PFSK-1 (cell line): ENCODE measurements around the gene VSIG10L2.

Source experiments
- FOXP2 ChIP-seq: optimal IDR thresholded peaks from 2 replicates; pipeline ENCODE3; 2011; ENCODE audit warnings: borderline replicate concordance, control low read depth, inconsistent platforms; ENCODE audit not compliant: insufficient read depth; ENCODE audit errors: extremely low read length, extremely low read depth
- POLR2AphosphoS5 ChIP-seq: IDR thresholded peaks from 2 replicates; pipeline ENCODE4 v1.6.1; 2012; ENCODE audit warnings: low read depth, mild to moderate bottlenecking, control low read depth, low read length, moderate library complexity
- SIN3A ChIP-seq: IDR thresholded peaks from 2 replicates; pipeline ENCODE4 v1.6.1; 2012; ENCODE audit warnings: mild to moderate bottlenecking, low read length, moderate library complexity, borderline replicate concordance; ENCODE audit not compliant: insufficient read depth
- TAF1 ChIP-seq: IDR thresholded peaks from 2 replicates; pipeline ENCODE4 v1.6.1; 2012; ENCODE audit warnings: low read length, control low read depth, borderline replicate concordance; ENCODE audit not compliant: insufficient read depth
- TF ChIP-seq, protein P1 (sequence below), 2 experiments: IDR thresholded peaks; 2 replicates each; pipeline versions ENCODE4 v1.6.1 to v1.8.0; 2011 to 2012; ENCODE audit warnings: low read depth in 2 of 2, low read length in 2 of 2, control low read depth in 1 of 2, inconsistent platforms in 1 of 2, mild to moderate bottlenecking in 1 of 2, moderate library complexity in 1 of 2; ENCODE audit not compliant: insufficient read depth in 1 of 2

VSIG10L2 gene

DNA sequence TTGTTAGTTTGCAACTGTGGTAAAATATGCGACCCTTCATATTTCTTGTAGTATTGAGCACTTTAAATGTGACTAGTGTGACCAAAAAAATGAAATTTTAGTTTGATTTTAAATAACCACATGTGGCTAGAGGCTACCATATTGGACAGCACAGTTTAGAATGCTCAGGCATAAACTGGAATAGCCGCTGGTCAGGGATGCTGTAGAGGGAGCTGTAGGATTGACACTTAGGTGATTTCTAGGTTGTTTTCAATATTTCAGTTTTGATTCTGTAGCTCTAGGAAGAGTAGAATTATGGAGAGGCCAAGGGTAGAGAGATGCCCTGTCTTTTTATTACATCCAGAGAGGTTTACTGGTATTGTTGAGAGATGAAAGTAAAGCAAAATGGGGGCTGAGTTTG is 10.8 kb upstream of the VSIG10L2 start:
- TF ChIP-seq SIN3A = no peak

DNA sequence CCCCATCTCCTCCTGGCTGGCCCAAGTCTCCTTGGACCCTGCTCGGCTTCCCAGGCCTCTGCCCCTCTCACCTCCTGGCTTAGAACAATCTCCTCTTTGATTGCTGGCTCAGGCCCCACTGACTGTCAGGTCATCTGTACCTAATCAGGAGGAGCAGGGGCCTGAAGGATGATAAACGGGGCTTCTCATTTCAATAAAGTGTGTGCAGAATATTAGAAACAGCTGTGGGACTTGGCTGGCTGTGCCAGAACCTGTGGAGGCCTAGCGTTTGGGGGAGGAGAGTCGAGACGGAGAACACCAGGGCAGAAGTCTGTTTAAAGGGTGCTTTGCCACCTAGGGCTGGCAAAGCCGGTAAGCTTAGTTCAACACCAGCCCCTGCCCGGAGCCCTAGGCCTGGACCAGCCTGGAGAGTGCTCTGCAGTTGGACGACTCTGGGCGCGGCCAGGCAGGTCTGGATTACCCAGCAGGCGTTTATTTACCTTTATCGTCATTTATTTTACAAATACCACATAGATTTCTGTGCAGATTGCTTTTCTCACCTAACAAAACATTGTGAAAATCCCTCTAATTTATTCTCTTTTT is 10.1 kb upstream of the VSIG10L2 start:
- TF ChIP-seq, protein P1, sequence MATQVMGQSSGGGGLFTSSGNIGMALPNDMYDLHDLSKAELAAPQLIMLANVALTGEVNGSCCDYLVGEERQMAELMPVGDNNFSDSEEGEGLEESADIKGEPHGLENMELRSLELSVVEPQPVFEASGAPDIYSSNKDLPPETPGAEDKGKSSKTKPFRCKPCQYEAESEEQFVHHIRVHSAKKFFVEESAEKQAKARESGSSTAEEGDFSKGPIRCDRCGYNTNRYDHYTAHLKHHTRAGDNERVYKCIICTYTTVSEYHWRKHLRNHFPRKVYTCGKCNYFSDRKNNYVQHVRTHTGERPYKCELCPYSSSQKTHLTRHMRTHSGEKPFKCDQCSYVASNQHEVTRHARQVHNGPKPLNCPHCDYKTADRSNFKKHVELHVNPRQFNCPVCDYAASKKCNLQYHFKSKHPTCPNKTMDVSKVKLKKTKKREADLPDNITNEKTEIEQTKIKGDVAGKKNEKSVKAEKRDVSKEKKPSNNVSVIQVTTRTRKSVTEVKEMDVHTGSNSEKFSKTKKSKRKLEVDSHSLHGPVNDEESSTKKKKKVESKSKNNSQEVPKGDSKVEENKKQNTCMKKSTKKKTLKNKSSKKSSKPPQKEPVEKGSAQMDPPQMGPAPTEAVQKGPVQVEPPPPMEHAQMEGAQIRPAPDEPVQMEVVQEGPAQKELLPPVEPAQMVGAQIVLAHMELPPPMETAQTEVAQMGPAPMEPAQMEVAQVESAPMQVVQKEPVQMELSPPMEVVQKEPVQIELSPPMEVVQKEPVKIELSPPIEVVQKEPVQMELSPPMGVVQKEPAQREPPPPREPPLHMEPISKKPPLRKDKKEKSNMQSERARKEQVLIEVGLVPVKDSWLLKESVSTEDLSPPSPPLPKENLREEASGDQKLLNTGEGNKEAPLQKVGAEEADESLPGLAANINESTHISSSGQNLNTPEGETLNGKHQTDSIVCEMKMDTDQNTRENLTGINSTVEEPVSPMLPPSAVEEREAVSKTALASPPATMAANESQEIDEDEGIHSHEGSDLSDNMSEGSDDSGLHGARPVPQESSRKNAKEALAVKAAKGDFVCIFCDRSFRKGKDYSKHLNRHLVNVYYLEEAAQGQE (IDR thresholded peaks at IDR 0.05; ENCODE audit: insufficient read depth in 1 of 2, low read depth in 2 of 2, low read length in 2 of 2) = no peak
- TF ChIP-seq FOXP2 (no peak), POLR2AphosphoS5 (no peak), TAF1 (no peak), SIN3A (no peak)

DNA sequence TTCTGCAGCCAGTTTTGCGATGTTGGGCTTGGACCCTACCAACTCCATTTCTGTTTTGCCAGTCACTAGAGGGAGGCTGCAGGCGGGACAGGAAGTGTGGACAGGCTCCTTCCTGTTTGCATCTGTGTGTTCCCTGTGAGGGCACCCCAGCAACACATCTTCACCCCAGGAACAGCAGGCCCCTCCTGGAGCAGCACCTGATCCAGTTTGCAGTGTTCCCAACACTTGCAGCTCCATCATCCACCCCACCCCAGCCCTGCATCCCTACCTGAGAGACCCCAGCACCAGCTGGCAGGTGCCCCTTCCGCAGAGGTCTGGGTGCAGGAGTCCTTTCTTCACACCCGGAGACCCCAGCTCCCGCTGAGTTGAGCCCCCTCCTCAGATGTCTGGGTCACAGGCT is 7.4 kb upstream of the VSIG10L2 start:
- TF ChIP-seq FOXP2 = no peak
- TF ChIP-seq TAF1 = no peak
- no peak for TF ChIP-seq SIN3A
- TF ChIP-seq POLR2AphosphoS5 = no peak
- TF ChIP-seq, protein P1 (IDR thresholded peaks at IDR 0.05; ENCODE audit: insufficient read depth in 1 of 2, low read depth in 2 of 2, low read length in 2 of 2) = no peak

DNA sequence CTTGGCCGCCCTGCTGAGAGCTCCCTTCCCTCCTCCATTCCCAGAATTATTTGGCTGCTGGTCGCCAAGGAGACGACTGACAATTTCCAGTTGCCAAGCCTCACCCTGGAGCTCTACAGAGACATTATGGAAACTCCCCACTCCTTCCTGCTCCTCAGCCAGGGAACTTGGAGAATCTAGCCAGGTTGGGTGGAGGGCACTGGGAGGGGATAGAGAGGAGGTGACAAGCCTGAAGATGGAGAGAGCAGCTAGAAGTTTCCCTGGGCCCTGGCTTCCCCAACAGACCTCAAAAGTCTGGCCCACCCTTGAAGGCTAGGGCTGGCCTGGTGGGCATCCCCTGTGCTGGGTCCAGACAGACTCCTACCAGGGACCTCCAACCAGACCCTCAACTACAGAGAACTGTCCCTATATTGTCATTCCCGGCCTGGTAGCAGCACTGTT is 6.7 kb upstream of the VSIG10L2 start:
- no peak for TF ChIP-seq TAF1
- TF ChIP-seq POLR2AphosphoS5 = no peak
- TF ChIP-seq FOXP2 = no peak
- TF ChIP-seq SIN3A = no peak

DNA sequence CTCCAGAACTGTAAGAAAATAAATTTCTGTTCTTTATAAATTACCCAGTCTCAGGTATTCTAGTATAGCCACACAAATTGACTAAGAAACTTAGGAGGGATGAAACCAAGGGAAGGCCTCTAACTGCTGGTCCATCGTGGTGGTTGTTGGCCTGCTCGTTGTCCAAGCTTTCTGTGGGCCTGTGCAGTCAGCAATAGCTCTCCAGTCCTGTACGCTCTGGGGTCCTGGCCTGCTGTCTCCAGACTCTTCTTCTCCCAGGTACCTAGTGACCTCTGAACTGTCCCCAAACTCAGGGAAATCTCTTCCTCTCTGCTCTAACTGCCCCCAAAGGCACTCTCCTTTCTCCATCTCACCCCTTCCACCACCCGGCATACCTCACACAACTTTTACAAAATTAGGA is 5.7 kb upstream of the VSIG10L2 start:
- TF ChIP-seq POLR2AphosphoS5 = no peak
- TF ChIP-seq TAF1 = no peak
- no peak for TF ChIP-seq FOXP2
- TF ChIP-seq, protein P1 (IDR thresholded peaks at IDR 0.05; ENCODE audit: insufficient read depth in 1 of 2, low read depth in 2 of 2, low read length in 2 of 2) = no peak
- no peak for TF ChIP-seq SIN3A

DNA sequence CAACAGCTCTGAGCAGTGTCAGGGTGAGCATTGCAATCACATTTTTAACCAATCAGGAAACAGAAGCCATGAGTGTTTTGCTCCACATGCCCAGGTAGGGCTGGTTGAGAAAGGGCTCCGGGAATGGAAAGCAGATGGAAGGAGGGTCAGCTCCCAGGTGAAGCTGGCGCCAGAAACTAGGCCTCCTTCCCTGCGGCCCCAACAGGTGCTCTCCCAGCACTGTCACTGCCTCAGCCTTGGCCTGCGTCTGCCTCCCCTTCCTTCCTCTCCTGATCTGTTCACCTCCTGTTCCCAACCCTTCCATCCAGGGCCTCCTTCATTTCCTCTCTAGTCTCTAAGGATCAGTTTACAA is 4.6 kb upstream of the VSIG10L2 start:
- TF ChIP-seq, protein P1 (IDR thresholded peaks at IDR 0.05; ENCODE audit: insufficient read depth in 1 of 2, low read depth in 2 of 2, low read length in 2 of 2) = no peak
- TF ChIP-seq TAF1 = no peak
